ENCODE measurements around the gene BRD3OS.

BRD3OS gene

GRCh38 chr9:134048582-134048968 is 23.3 kb downstream of the BRD3OS start:
- H3K4me3 ChIP-seq (ENCODE audit: low read depth, low read length), result no peak overlapping the region
- no peak for DNase-seq (ENCODE audit: low read depth)
- TF ChIP-seq CTCF (IDR thresholded peaks at IDR 0.05; ENCODE audit: control insufficient read depth, extremely low read depth, insufficient read depth), result no peak

GRCh38 chr9:134049236-134049635 is 24.0 kb downstream of the BRD3OS start:
- H3K4me3 ChIP-seq (ENCODE audit: low read depth, low read length), result no peak overlapping the region
- TF ChIP-seq CTCF (IDR thresholded peaks at IDR 0.05; ENCODE audit: control insufficient read depth, extremely low read depth, insufficient read depth), result no peak
- peak; percentile 79 for DNase-seq (ENCODE audit: low read depth)

- no peak overlapping the region for H3K4me3 ChIP-seq (ENCODE audit: low read depth, low read length)
- no peak for DNase-seq (ENCODE audit: low read depth)
- TF ChIP-seq CTCF (IDR thresholded peaks at IDR 0.05; ENCODE audit: control insufficient read depth, extremely low read depth, insufficient read depth), result no peak
These were observed 24.7 kb downstream of the BRD3OS start for GRCh38 chr9:134049772-134050588.

GRCh38 chr9:134050726-134051125 is 25.4 kb downstream of the BRD3OS start:
- H3K4me3 ChIP-seq (ENCODE audit: low read depth, low read length), result no peak overlapping the region
- TF ChIP-seq CTCF (IDR thresholded peaks at IDR 0.05; ENCODE audit: control insufficient read depth, extremely low read depth, insufficient read depth), result no peak

GRCh38 chr9:134051319-134051718 is 26.0 kb downstream of the BRD3OS start:
- TF ChIP-seq CTCF (IDR thresholded peaks at IDR 0.05; ENCODE audit: control insufficient read depth, extremely low read depth, insufficient read depth), result no peak
- DNase-seq (ENCODE audit: low read depth), result no peak
- H3K4me3 ChIP-seq (ENCODE audit: low read depth, low read length), result no peak overlapping the region

More at GRCh38 chr9:134050726-134051125, 25.4 kb downstream of the BRD3OS start:
- no peak for DNase-seq (ENCODE audit: low read depth)

- no peak overlapping the region for H3K4me3 ChIP-seq (ENCODE audit: low read depth, low read length)
- no peak for TF ChIP-seq CTCF (IDR thresholded peaks at IDR 0.05; ENCODE audit: control insufficient read depth, extremely low read depth, insufficient read depth)
- DNase-seq (ENCODE audit: low read depth), result no peak
These were observed 27.2 kb downstream of the BRD3OS start for GRCh38 chr9:134052491-134052890.

GRCh38 chr9:134052941-134053340 is 27.7 kb downstream of the BRD3OS start:
- TF ChIP-seq CTCF (IDR thresholded peaks at IDR 0.05; ENCODE audit: control insufficient read depth, extremely low read depth, insufficient read depth), result no peak
- DNase-seq (ENCODE audit: low read depth), result no peak
- H3K4me3 ChIP-seq (ENCODE audit: low read depth, low read length), result no peak overlapping the region

All from LNCaP clone FGC (cell line).